ENCODE data around the gene DNAH8.

DNA sequence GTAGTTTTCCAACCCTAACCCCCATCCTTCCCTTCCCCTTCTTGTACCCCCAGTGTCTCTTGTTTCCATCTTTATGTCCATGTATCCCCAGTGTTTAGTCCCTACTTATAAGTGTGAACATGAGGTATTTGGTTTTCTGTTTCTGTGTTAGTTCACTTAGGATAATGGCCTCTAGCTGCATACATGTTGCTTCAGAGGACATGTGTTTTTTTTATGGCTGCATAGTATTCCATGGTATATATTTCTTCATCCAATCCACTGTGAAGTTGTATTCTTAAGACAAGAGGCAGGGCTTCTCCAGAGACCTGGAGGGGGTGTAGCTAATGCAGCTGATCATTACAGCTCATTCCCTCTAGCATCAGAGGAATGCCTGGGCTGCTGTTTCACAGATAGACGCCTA is 4.2 kb downstream of the DNAH8 start:
- no peak for TF ChIP-seq POLR2A (IDR thresholded peaks at IDR 0.05)
- no peak for TF ChIP-seq CTCF (IDR thresholded peaks at IDR 0.05 in 8 of 11, conservative IDR thresholded peaks at IDR 0.05 in 3 of 11)

All from spleen (tissue), 7 donors.